ENCODE measurements around the gene USP36.
"Not testable (repeated sequence)": the region's sequence is repeated elsewhere in the genome, so short reads cannot be mapped to it uniquely, and the experiment has no call there.

The USP36 gene

GRCh38 chr17:78840780-78841611 lies at the start of gene USP36:
Gene USP36 (minus strand): TSS chr17:78840814. CDS start chr17:78836363, 4,451 bp downstream.
- DNase-seq, result peak; percentile 99

DNA sequence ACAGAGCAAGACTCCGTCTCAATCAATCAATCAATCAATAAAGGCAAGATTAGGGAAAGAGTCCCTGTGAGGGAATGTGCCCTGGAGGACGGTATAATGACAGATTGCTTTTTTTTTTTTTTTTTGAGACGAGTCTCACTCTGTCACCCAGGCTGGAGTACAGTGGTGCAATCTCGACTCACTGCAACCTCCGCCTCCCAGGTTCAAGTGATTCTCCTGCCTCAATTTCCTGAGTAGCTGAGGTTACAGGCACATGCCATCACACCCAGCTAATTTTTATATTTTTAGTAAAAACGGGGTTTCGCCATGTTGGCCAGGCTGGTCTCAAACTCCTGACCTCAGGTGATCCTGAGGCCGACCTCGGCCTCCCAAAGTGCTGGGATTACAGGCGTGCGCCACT lies 49.5 kb upstream of the USP36 start:
- DNase-seq, result not testable (repeated sequence)

DNA sequence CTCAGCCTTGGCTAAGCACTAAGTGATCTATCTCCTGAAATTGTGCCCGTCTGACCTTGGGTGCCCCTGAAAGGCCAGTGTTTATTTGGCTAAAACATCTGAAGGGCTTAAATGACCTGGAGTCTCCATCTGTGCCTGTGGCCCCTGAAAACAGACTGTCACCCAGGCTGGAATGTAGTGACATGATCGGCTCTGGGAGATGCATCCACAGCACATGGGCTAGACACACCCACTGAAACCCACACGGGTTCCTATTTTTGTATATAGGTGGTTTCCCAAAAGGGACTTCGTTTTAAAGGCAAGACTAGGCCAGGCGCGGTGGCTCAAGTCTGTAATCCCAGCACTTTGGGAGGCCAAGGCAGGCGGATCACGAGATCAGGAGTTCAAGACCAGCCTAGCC lies 48.9 kb upstream of the USP36 start:
- DNase-seq, result peak; percentile 26 to 64

- DNase-seq, result peak in 1 of 2 donors; percentile 33
Measured at GRCh38 chr17:78888941-78889518, 48.4 kb upstream of the USP36 start.

DNA sequence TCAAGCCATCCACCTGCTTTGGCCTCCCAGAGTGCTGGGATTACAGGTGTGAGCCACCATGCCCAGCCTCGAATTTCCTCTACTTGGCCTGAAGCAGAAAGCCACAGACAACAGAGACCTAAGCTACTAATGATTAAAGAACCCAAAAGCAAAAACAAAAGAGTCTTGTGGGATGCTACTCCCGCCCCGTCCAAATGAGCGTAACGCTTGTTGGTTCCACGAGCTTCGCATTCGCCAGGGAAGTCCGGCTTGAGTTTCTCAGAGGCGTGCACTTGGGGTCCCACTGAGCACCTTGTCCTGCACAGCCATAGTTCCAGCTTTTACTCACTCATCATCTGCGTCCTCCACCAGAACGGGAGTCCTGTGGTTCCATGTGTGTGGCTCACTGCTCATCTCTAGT lies 46.3 kb upstream of the USP36 start:
- DNase-seq, result no peak

GRCh38 chr17:78885956-78886355 lies 45.3 kb upstream of the USP36 start:
- DNase-seq, result no peak

GRCh38 chr17:78884876-78885667 lies 44.5 kb upstream of the USP36 start:
- DNase-seq, result no peak

- DNase-seq, result no peak
Measured at GRCh38 chr17:78884148-78884825, 43.7 kb upstream of the USP36 start.

- DNase-seq, result peak in 1 of 2 donors; percentile 45
Measured at GRCh38 chr17:78883533-78884131, 43.0 kb upstream of the USP36 start.

- peak in 1 of 2 donors; percentile 81 for DNase-seq
Measured at GRCh38 chr17:78883089-78883532, 42.5 kb upstream of the USP36 start.

- peak in 1 of 2 donors; percentile 51 for DNase-seq
Measured at GRCh38 chr17:78882540-78883088, 42.0 kb upstream of the USP36 start.

DNA sequence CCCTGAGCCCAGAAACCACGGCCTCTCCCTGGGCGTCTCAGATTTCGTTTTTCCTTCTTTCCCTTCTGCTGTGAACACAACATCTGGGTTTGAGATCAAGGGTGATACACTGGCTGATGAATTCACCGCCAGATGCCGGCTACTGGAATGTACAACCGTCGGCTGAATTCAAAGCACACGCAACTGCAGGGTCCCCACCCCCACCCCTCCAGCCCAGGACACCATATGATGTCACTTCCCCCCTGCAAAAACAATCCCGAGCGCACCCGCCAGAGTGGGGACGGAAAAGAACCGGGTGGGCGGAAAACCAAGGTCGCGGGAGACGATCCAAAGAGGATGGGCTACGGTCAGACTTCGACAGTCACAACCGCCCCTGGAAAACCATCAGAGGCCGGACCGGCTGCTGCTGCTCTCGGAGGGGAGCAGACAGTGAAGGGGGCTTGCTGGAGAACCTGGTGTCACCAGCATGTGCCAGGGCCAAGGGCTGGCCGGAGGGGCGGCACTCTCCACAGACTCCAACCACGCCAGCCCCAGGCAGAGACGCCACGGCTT lies 39.1 kb upstream of the USP36 start:
- DNase-seq, result peak; percentile 27 to 52

GRCh38 chr17:78878871-78879527 lies 38.4 kb upstream of the USP36 start:
- no peak for DNase-seq

DNA sequence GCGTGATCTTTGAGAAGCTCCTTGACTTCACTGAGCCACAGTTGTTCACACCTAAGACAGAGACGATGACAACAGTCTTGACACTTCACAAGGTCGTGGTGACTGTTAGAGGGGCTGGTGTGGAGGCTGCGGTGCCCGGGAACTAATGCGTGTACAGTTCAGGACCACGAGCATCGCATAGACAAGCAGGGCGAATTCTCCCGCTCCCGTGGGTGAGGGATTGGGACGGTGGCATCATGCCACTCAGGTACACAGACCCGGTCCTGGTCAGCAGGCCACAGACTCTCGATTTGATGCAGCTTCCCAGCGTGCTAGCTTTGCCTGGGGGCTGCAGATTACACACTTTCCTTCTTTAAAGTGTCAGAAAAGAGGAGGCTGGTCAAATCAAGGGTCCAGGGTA lies 37.6 kb upstream of the USP36 start:
- no peak for DNase-seq

DNA sequence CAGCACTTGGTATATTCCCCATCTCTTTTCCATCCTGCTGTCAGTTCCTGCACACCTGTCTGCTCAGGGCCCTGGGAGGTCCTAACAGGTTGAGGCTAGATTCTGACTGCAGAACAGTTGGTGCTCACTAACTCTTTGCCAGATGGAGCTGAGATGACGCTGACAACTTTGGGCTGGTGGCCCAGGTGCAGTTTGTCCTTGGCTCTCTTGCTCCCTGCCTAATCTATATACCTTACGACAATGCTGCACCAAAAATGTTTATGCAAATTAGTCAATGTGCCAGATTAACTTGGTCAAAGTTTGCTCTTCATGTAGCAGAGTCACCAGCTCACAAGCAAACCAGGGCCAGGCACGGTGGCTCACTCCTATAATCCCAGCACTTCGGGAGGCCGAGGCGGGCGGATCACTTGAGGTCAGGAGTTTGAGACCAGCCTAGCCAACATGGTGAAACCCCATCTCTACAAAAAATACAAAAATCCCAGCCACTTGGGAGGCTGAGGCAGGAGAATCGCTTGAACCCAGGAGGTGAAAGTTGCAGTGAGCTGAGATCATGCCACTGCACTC lies 36.4 kb upstream of the USP36 start:
- DNase-seq, result not testable (repeated sequence)

DNA sequence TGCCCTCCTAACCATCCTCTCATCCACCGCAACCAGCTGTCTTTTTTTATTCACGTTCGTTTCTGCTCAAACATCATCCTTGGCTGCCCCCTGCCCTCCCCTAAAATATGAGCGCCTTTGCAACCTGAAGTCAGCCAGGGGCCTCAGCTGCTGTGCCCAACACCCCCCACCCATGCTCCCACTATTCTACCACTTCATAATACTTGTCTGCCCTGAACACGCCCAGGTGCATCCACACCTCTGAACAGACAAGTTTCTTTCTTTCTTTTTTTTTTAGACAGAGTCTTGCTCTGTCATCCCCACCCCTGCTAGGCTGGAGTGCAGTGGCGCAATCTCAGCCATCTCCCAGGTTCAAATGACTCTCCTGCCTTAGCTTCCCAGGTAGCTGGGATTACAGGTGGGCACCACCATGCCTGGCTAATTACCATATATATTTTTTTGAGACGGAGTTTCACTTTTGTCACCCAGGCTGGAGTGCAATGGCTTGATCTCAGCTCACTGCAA lies 35.5 kb upstream of the USP36 start:
- DNase-seq, result no peak

- no peak for DNase-seq
Measured at GRCh38 chr17:78875363-78876093, 34.9 kb upstream of the USP36 start.

GRCh38 chr17:78873519-78874340 lies 33.1 kb upstream of the USP36 start:
- no peak for DNase-seq

DNA sequence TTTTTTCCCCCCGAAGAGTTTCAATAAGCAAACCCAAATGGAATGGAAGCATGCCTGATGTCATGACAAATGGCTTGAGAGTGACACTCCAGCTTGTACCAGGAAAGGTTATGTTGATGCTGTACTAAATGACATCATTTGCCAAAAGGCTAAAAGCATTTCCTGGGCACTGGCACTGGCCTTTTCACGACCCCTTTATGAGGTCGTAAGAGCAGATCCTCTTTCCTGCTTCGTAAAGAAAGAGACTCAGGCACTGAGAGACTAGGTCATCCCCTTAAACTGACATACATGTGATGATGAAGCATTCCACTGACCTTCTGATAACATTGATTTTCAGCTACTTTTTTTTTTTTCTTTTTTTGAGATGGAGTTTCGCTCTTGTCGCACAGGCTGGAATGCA lies 31.9 kb upstream of the USP36 start:
- no peak for DNase-seq
